Gastroesophageal sphincter (tissue), 4 donors: ENCODE results near the gene ZNF878. TPM values are rescaled to one million over a fixed set of nuclear protein-coding genes. Genes with fewer than 3 reads are reported as not detected.

Source experiments
- ATAC-seq: fragments of 150-250 bp; one replicate; pipeline ENCODE4 v1.9.1; 2016; ENCODE audit warnings: mild to moderate bottlenecking, moderate library complexity
- H3K27ac ChIP-seq, 4 donors: fragments of 200-600 bp; sonication (generic) in 3 of 4; 1 replicate in 3 of 4; 2 replicates in 1 of 4; pipeline ENCODE4 v1.5.1; 2016 to 2019
- H3K27me3 ChIP-seq: fragments of 200-600 bp; sonication (generic); one replicate; pipeline ENCODE4 v1.5.1; 2019
- H3K36me3 ChIP-seq, 2 donors: fragments of 200-600 bp; sonication (generic); one replicate each; pipeline ENCODE4 v1.5.1; 2019; ENCODE audit warnings: control low read depth in 1 of 2
- H3K4me1 ChIP-seq, 3 donors: fragments of 200-600 bp; sonication (generic); 1 replicate in 2 of 3; 2 replicates in 1 of 3; pipeline ENCODE4 v1.5.1; 2016 to 2019; ENCODE audit warnings: control low read depth in 2 of 3
- H3K4me3 ChIP-seq, 2 donors: fragments of 200-600 bp; sonication (generic); one replicate each; pipeline ENCODE4 v1.5.1; 2019; ENCODE audit warnings: mild to moderate bottlenecking in 1 of 2, moderate library complexity in 1 of 2
- H3K9me3 ChIP-seq, 3 donors: fragments of 200-600 bp; sonication (generic); one replicate each; pipeline ENCODE4 v1.5.1; 2017 to 2019; ENCODE audit warnings: control low read depth in 2 of 3
- EP300 ChIP-seq: sonication (generic); formaldehyde crosslinking; IDR thresholded peaks from one replicate; pipeline ENCODE4 v1.6.1; 2017; ENCODE audit warnings: antibody characterized with exemption, mild to moderate bottlenecking
- POLR2A ChIP-seq, 2 donors: fragments of 450-650 bp; IDR thresholded peaks; one replicate each; pipeline ENCODE4 v1.6.1; 2017; ENCODE audit warnings: antibody characterized with exemption in 2 of 2, mild to moderate bottlenecking in 2 of 2, moderate library complexity in 1 of 2
- POLR2AphosphoS5 ChIP-seq: sonication (generic); formaldehyde crosslinking; IDR thresholded peaks from one replicate; pipeline ENCODE4 v1.6.1; 2017; ENCODE audit warnings: antibody characterized with exemption
- WGBS, 2 donors: methylation state at CpG; one replicate each; pipeline ENCODE4 v1.1.5; 2018; ENCODE audit warnings: low coverage in 1 of 2; 5-methylcytosine and 5-hydroxymethylcytosine counted together
- total RNA-seq, 4 donors: library from RNA; depleted of rRNA; stranded (reverse); fragments of >200 nt; gene quantifications; one replicate each; pipeline ENCODE4 v1.1.0, GENCODE V29; 2016
- TF ChIP-seq, protein P1 (sequence below), 4 experiments: fragments of 200-600 bp in 2 of 4; fragments of 450-650 bp in 2 of 4; sonication (generic) in 1 of 4; IDR thresholded peaks; one replicate each; pipeline ENCODE4 v1.5.1; 2017 to 2019; ENCODE audit warnings: antibody characterized with exemption in 4 of 4, mild to moderate bottlenecking in 2 of 4, moderate library complexity in 2 of 4

Gene ZNF878
- under 1 TPM in 1 of 4 donors, not detected in 3; 0.27 TPM for total RNA-seq

DNA sequence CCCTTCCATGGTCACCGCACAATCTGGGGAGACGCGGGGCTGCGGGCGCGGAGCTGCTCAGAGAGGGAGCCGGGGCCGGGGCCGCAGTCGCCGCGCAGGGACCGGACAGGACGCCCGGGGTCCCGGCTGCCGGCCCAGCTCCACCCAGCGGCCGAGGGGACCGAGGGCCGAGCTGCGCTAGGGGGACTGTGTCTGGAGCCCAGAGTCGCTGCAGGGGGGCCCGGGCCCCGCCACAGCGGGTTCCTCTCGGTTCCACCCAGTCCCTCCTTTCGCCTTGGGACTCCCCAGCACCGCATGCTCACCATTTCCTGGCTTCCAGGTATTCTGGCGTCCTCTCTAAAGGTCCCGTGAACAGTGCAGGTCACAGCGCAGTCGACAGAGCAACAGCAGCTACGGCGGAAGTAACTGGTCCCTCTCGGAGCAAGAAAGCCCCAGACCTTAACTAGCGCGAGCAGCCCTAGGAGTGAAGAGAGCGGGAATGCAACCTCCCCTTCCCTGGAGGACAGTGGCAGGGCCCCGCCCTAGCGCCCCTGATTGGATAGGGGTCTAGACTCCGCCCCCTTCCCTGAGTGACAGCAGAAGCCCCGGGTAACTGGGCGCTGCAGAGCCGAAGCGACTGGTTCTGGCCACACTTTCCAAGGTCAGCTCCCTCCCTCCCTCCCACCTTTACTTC is at the start of gene ZNF878:
ZNF878 (minus strand) TSS at position 465 of the 673 bp plus-strand sequence; CDS start at position 305, 160 bp downstream.
- no peaks in the 10 kb centered on the region for H3K9me3 ChIP-seq
- no peaks in the 10 kb centered on the region for H3K27me3 ChIP-seq
- peak within 1 kb of the TSS; percentile 57 to 67 for H3K4me3 ChIP-seq
- H3K4me1 ChIP-seq = peaks cover 0 to 16% (median 5%) of the 10 kb centered on the region in 3 donors
- TF ChIP-seq POLR2AphosphoS5 (peak; percentile 86), POLR2A (IDR thresholded peaks at IDR 0.05) (peak; percentile 39 to 42), EP300 (no peak)
- TF ChIP-seq, protein P1, sequence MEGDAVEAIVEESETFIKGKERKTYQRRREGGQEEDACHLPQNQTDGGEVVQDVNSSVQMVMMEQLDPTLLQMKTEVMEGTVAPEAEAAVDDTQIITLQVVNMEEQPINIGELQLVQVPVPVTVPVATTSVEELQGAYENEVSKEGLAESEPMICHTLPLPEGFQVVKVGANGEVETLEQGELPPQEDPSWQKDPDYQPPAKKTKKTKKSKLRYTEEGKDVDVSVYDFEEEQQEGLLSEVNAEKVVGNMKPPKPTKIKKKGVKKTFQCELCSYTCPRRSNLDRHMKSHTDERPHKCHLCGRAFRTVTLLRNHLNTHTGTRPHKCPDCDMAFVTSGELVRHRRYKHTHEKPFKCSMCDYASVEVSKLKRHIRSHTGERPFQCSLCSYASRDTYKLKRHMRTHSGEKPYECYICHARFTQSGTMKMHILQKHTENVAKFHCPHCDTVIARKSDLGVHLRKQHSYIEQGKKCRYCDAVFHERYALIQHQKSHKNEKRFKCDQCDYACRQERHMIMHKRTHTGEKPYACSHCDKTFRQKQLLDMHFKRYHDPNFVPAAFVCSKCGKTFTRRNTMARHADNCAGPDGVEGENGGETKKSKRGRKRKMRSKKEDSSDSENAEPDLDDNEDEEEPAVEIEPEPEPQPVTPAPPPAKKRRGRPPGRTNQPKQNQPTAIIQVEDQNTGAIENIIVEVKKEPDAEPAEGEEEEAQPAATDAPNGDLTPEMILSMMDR (IDR thresholded peaks at IDR 0.05) = no peak
- peak; percentile 99 for ATAC-seq
- no peaks in the 10 kb centered on the region for H3K36me3 ChIP-seq
- WGBS, 2 donors = 0% methylated on average over 4 of the region's 46 CpGs; no CpG with 5 or more reads in 1 of the 2 donors
- H3K27ac ChIP-seq = peak within 1 kb of the TSS; percentile 2 to 81 (median 78)

DNA sequence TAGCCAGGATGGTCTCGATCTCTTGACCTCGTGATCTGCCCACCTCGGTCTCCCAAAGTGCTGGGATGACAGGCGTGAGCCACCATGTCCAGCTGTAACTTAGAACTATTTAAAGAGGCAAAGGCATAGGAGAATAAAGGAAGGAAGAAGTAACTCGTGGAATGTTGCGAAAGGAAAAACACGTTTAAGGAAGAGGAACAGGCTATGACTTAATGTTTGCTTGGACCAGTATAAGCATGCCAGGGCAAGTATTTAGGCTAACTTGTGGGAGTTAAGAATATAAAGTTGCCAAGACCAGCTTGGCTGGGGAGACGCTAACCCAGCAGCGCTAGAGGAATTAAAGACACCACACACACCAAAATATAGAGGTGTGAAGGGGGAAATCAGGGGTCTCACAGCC is 45.3 kb upstream of the ZNF878 start:
- TF ChIP-seq, protein P1 (IDR thresholded peaks at IDR 0.05) = no peak
- TF ChIP-seq POLR2A (IDR thresholded peaks at IDR 0.05) (no peak), POLR2AphosphoS5 (no peak), EP300 (no peak)
- WGBS, 2 donors = 86 to 93% methylated on average over 5 of the region's 9 CpGs
- no peak overlapping the region for H3K4me3 ChIP-seq
- no peak for ATAC-seq
- H3K27me3 ChIP-seq = no peaks in the 10 kb centered on the region
- H3K36me3 ChIP-seq = peaks cover 0 to 16% of the 10 kb centered on the region in 2 donors
- peaks cover 0 to 10% (median 0%) of the 10 kb centered on the region in 3 donors for H3K4me1 ChIP-seq
- no peak overlapping the region for H3K27ac ChIP-seq
- no peaks in the 10 kb centered on the region for H3K9me3 ChIP-seq

DNA sequence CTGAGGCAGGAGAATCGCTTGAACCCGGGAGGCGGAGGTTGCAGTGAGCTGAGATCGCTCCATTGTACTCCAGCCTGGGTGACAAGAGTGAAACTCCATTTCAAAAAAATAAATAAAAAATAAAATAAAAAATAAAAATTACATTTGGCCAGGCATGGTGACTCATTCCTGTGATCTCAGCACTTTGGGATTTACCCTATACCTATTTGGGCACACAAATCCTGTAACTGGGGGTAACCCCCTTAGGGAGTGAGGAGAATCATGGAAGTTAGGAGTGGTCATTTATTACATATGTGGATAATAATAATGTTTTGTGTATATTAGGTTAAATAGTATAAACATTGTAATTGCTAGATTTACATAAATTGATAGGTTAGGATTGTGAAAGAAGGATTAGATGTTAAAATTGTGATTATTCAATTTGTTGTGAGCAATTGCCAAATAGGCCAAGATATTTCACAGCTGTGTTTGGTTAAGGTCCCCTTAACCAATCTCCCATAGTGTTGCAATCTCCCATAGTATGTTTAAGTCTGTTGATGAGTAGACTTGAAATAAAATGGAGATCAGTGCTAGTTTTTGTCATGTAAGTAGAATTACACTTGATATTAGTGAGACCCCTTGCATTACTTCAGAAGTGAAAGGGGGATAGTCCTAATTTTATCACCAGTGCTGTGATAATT is 42.5 kb upstream of the ZNF878 start:
- peaks cover 0 to 30% (median 0%) of the 10 kb centered on the region in 3 donors for H3K4me1 ChIP-seq
- peaks cover 0 to 16% of the 10 kb centered on the region in 2 donors for H3K36me3 ChIP-seq
- no peak for TF ChIP-seq EP300
- no peak for TF ChIP-seq POLR2AphosphoS5
- TF ChIP-seq, protein P1 (IDR thresholded peaks at IDR 0.05) = no peak
- no peak for TF ChIP-seq POLR2A (IDR thresholded peaks at IDR 0.05)
- no peak for ATAC-seq
- no peaks in the 10 kb centered on the region for H3K9me3 ChIP-seq
- H3K4me3 ChIP-seq = no peak overlapping the region
- no peak overlapping the region for H3K27ac ChIP-seq
- H3K27me3 ChIP-seq = no peaks in the 10 kb centered on the region
- 100% methylated on average over 2 to 4 of the region's 4 CpGs for WGBS, 2 donors

DNA sequence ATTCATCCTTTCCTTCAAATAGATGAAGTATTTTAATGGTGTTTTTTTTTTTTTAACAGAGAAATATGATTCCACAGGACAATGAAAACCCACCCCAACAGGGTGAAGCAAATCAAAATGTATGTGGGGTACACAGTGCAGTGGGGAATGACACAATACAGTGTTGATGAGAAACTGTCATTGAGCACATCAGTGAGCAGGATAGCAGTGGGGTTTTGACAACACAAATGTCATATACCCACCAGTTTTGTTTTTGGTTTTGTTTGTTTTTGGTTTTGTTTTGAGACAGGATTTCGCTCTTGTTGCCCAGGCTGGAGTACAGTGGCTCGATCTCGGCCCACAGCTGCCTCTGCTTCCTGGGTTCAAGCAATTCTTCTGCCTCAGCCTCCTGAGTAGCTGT is 41.0 kb upstream of the ZNF878 start:
- Histone ChIP-seq H3K9me3 (no peaks in the 10 kb centered on the region), H3K4me1 (peaks cover 0 to 30% (median 0%) of the 10 kb centered on the region in 3 donors), H3K36me3 (peaks cover 0 to 16% of the 10 kb centered on the region in 2 donors), H3K4me3 (no peak overlapping the region), H3K27me3 (no peaks in the 10 kb centered on the region), H3K27ac (no peak overlapping the region)
- 95 to 97% methylated on average over 3 of the region's 3 CpGs for WGBS, 2 donors
- no peak for ATAC-seq
- no peak for TF ChIP-seq POLR2A (IDR thresholded peaks at IDR 0.05)
- TF ChIP-seq, protein P1 (IDR thresholded peaks at IDR 0.05) = no peak
- TF ChIP-seq EP300 = no peak
- TF ChIP-seq POLR2AphosphoS5 = no peak
